Dendritic cell treated with granulocyte-macrophage colony-stimulating factor and Interleukin-4, amounts not matched to agents 40 ng/mL and 50 ng/mL, for 4 days (primary cell): ENCODE data around the gene WFS1.

Experiments used
- H3K27ac Mint-ChIP-seq: one replicate; pipeline ENCODE4 v1.8.0; 2022; ENCODE audit warnings: mild to moderate bottlenecking, mixed read lengths
- H3K27me3 Mint-ChIP-seq: one replicate; pipeline ENCODE4 v1.8.0; 2022; ENCODE audit warnings: mild to moderate bottlenecking, mixed read lengths
- H3K36me3 Mint-ChIP-seq: one replicate; pipeline ENCODE4 v1.8.0; 2022; ENCODE audit warnings: low read depth, mixed read lengths
- H3K4me1 Mint-ChIP-seq: one replicate; pipeline ENCODE4 v1.8.0; 2022; ENCODE audit warnings: low read depth, mixed read lengths
- H3K4me3 Mint-ChIP-seq: one replicate; pipeline ENCODE4 v1.8.0; 2022; ENCODE audit warnings: mild to moderate bottlenecking, moderate library complexity, mixed read lengths
- H3K9me3 Mint-ChIP-seq: one replicate; pipeline ENCODE4 v1.8.0; 2022; ENCODE audit warnings: mixed read lengths
- intact Hi-C: fragments of 100-400 bp; cut with micrococcal nuclease; formaldehyde crosslinking; loops from one replicate; pipeline ENCODE4 v1.15.0; 2022

WFS1 gene

DNA sequence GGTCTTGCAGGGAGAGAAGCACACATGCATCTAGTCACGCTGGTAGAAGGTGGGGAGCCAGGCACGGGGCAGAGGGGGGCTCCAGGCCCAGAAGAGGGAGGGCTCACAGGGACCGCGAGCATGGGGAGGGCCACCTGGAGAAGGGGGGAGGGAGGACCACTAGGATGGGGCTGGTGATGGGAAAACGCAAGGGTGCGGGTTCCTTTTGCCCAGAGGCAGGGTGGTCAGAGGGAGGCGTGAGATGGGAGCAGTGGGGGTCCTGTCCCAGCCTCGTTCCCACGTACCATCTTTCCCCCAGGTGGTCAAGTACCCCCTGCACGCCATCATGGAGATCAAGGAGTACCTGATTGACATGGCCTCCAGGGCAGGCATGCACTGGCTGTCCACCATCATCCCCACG lies 30.7 kb downstream of the WFS1 start:
- H3K9me3 Mint-ChIP-seq: no peaks in the 10 kb centered on the region
- no peak overlapping the region for H3K4me3 Mint-ChIP-seq
- intact Hi-C loops: no loop called here
- peaks cover 11% of the 10 kb centered on the region for H3K36me3 Mint-ChIP-seq
- H3K27ac Mint-ChIP-seq: no peak overlapping the region
- H3K27me3 Mint-ChIP-seq: peaks cover 1% of the 10 kb centered on the region
- H3K4me1 Mint-ChIP-seq: no peaks in the 10 kb centered on the region

DNA sequence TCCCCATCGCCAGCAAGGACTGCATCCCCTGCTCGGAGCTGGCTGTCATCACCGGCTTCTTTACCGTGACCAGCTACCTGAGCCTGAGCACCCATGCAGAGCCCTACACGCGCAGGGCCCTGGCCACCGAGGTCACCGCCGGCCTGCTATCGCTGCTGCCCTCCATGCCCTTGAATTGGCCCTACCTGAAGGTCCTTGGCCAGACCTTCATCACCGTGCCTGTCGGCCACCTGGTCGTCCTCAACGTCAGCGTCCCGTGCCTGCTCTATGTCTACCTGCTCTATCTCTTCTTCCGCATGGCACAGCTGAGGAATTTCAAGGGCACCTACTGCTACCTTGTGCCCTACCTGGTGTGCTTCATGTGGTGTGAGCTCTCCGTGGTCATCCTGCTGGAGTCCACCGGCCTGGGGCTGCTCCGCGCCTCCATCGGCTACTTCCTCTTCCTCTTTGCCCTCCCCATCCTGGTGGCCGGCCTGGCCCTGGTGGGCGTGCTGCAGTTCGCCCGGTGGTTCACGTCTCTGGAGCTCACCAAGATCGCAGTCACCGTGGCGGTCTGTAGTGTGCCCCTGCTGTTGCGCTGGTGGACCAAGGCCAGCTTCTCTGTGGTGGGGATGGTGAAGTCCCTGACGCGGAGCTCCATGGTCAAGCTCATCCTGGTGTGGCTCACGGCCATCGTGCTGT lies 31.5 kb downstream of the WFS1 start:
- H3K4me1 Mint-ChIP-seq: no peaks in the 10 kb centered on the region
- intact Hi-C loops: no loop called here
- H3K4me3 Mint-ChIP-seq: no peak overlapping the region
- H3K27ac Mint-ChIP-seq: no peak overlapping the region
- H3K9me3 Mint-ChIP-seq: no peaks in the 10 kb centered on the region
- H3K36me3 Mint-ChIP-seq: peaks cover 11% of the 10 kb centered on the region
- peaks cover 7% of the 10 kb centered on the region for H3K27me3 Mint-ChIP-seq

- Mint-ChIP-seq H3K9me3 (no peaks in the 10 kb centered on the region), H3K27me3 (peaks cover 13% of the 10 kb centered on the region), H3K27ac (no peak overlapping the region), H3K36me3 (peaks cover 11% of the 10 kb centered on the region), H3K4me3 (no peak overlapping the region), H3K4me1 (no peaks in the 10 kb centered on the region)
- intact Hi-C loops: no loop called here
These were observed 32.2 kb downstream of the WFS1 start for GRCh38 chr4:6301732-6302442.

- intact Hi-C loops: no loop called here
- Mint-ChIP-seq H3K27me3 (peaks cover 20% of the 10 kb centered on the region), H3K9me3 (no peaks in the 10 kb centered on the region), H3K36me3 (peaks cover 11% of the 10 kb centered on the region), H3K27ac (no peak overlapping the region), H3K4me3 (no peak overlapping the region), H3K4me1 (no peaks in the 10 kb centered on the region)
These were observed 33.2 kb downstream of the WFS1 start for GRCh38 chr4:6302869-6303268.

- Mint-ChIP-seq H3K4me1 (no peaks in the 10 kb centered on the region), H3K9me3 (peaks cover 5% of the 10 kb centered on the region), H3K27me3 (peaks cover 29% of the 10 kb centered on the region), H3K36me3 (peaks cover 11% of the 10 kb centered on the region), H3K4me3 (no peak overlapping the region), H3K27ac (no peak overlapping the region)
- intact Hi-C loops: no loop called here
These were observed 34.3 kb downstream of the WFS1 start for GRCh38 chr4:6303943-6304342.

- Mint-ChIP-seq H3K27ac (no peak overlapping the region), H3K36me3 (peaks cover 4% of the 10 kb centered on the region), H3K27me3 (peaks cover 45% of the 10 kb centered on the region), H3K4me1 (no peaks in the 10 kb centered on the region), H3K9me3 (peaks cover 5% of the 10 kb centered on the region), H3K4me3 (no peak overlapping the region)
- intact Hi-C loops: no loop called here
These were observed 36.6 kb downstream of the WFS1 start for GRCh38 chr4:6306299-6306698.

GRCh38 chr4:6307230-6307629 lies 37.6 kb downstream of the WFS1 start:
- Mint-ChIP-seq H3K36me3 (no peaks in the 10 kb centered on the region), H3K4me1 (no peaks in the 10 kb centered on the region), H3K4me3 (no peak overlapping the region), H3K27ac (no peak overlapping the region), H3K9me3 (peaks cover 5% of the 10 kb centered on the region), H3K27me3 (peaks cover 47% of the 10 kb centered on the region)
- intact Hi-C loops: no loop called here

DNA sequence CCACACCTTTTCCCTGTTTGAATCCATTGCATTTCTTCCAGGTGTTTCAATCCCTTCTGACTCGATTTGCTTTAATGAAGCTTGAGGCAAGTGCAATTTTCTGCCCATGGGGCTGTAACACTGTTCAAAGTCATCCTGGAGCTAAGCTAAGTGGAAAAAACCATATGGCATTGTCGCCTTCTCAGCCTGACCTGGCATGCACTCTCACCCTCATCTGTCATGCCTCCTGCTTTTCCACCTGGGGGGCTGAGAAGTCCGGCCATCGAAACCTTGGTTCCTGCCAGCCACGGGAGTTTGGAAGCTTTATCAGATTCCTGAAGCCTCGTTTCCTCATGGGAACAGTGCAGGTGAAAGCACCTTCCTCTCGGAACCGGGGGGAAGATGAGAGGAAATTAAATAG lies 38.2 kb downstream of the WFS1 start:
- no peak overlapping the region for H3K27ac Mint-ChIP-seq
- no peak overlapping the region for H3K4me3 Mint-ChIP-seq
- no peaks in the 10 kb centered on the region for H3K4me1 Mint-ChIP-seq
- intact Hi-C loops: no loop called here
- H3K27me3 Mint-ChIP-seq: peaks cover 49% of the 10 kb centered on the region
- peaks cover 5% of the 10 kb centered on the region for H3K9me3 Mint-ChIP-seq
- no peaks in the 10 kb centered on the region for H3K36me3 Mint-ChIP-seq

DNA sequence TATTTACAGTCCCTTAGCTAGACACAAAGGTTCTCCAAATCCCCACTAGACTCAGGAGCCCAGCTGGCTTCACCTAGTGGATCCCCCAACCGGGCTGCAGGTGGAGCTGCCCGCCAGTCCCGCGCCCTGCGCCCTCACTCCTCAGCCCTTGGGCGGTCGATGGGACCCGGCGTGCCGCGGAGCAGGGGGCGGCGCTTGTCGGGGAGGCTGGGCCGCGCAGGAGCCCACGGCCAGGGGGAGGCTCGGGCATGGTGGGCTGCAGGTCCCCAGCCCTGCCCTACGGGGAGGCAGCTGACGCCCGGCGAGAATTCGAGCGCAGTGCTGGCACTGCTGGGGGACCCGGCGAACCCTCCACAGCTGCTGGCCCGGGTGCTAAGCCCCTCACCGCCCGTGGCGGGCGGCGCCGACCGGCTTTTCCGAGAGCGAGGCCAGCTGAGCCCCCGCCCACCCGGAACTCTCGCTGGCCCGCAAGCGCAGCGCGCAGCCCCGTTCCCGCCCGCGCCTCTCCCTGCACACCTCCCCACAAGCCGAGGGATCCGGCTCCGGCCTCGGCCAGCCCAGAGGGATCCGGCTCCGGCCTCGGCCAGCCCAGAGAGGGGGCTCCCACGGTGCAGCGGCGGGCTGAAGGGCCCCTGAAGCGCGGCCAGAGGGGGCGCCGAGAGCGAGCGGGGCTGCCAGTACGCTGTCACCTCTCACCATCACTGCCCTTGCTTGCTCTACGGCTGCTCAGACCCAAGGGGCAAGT lies 39.4 kb downstream of the WFS1 start:
- H3K27ac Mint-ChIP-seq: no peak overlapping the region
- H3K4me3 Mint-ChIP-seq: no peak overlapping the region
- intact Hi-C loops: no loop called here
- H3K36me3 Mint-ChIP-seq: no peaks in the 10 kb centered on the region
- H3K27me3 Mint-ChIP-seq: peaks cover 50% of the 10 kb centered on the region
- peaks cover 5% of the 10 kb centered on the region for H3K9me3 Mint-ChIP-seq
- H3K4me1 Mint-ChIP-seq: no peaks in the 10 kb centered on the region

DNA sequence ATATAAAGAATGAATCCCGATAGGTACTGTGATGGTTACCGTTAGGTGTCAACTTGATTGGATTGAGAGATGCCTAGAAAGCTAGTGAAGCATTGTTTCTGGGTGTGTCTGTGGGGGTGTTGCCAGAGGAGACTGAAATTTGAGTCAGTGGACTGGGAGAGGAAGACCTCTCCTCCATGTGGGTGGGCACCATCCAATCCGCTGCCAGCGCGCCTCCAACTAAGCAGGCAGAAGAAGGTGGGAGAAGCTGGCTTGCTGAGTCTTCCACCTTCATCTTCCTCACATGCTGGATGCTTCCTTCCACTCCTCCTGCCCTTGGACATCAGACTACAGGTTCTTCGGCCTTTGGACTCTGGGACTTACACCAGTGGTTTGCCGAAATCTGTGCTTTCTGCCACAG lies 40.1 kb downstream of the WFS1 start:
- Mint-ChIP-seq H3K4me3 (no peak overlapping the region), H3K9me3 (peaks cover 5% of the 10 kb centered on the region), H3K27ac (no peak overlapping the region), H3K36me3 (no peaks in the 10 kb centered on the region), H3K4me1 (no peaks in the 10 kb centered on the region), H3K27me3 (peaks cover 50% of the 10 kb centered on the region)
- intact Hi-C loops: no loop called here

- no peak overlapping the region for H3K27ac Mint-ChIP-seq
- peaks cover 32% of the 10 kb centered on the region for H3K27me3 Mint-ChIP-seq
- no peak overlapping the region for H3K4me3 Mint-ChIP-seq
- intact Hi-C loops: no loop called here
- no peaks in the 10 kb centered on the region for H3K4me1 Mint-ChIP-seq
- no peaks in the 10 kb centered on the region for H3K36me3 Mint-ChIP-seq
- peaks cover 4% of the 10 kb centered on the region for H3K9me3 Mint-ChIP-seq
These were observed 43.6 kb downstream of the WFS1 start for GRCh38 chr4:6313216-6313615.

DNA sequence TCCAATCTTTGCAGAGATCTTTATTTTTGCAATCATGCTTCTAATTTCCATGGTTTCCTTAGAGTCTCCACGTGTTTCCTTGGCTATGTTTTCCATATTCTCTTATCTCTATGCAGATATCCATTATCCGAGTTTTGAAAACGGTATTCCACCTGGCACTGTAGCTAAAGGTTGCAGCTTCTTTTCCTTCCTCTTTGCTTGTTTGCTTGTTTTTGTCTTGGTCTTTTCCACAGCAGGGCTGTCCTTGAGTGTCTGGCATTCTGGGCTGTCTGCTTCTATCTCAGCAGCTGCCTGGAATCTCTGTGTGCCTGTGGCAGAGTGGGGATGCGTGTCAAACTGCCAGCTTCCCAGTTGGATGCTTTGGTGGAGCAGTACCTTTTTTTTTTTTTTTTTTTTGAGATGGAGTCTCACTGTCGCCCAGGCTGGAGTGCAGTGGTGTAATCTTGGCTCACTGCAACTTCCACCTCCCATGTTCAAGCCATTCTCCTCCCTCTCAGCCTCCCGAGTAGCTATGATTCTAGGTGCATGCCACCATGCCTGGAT lies 46.9 kb downstream of the WFS1 start:
- no peak overlapping the region for H3K27ac Mint-ChIP-seq
- H3K9me3 Mint-ChIP-seq: no peaks in the 10 kb centered on the region
- H3K4me1 Mint-ChIP-seq: no peaks in the 10 kb centered on the region
- intact Hi-C loops: no loop called here
- H3K36me3 Mint-ChIP-seq: no peaks in the 10 kb centered on the region
- H3K4me3 Mint-ChIP-seq: no peak overlapping the region
- peaks cover 12% of the 10 kb centered on the region for H3K27me3 Mint-ChIP-seq

- Mint-ChIP-seq H3K4me3 (no peak overlapping the region), H3K4me1 (no peaks in the 10 kb centered on the region), H3K36me3 (no peaks in the 10 kb centered on the region), H3K27ac (no peak overlapping the region), H3K9me3 (no peaks in the 10 kb centered on the region), H3K27me3 (peaks cover 14% of the 10 kb centered on the region)
- intact Hi-C loops: no loop called here
These were observed 48.6 kb downstream of the WFS1 start for GRCh38 chr4:6318206-6318605.

DNA sequence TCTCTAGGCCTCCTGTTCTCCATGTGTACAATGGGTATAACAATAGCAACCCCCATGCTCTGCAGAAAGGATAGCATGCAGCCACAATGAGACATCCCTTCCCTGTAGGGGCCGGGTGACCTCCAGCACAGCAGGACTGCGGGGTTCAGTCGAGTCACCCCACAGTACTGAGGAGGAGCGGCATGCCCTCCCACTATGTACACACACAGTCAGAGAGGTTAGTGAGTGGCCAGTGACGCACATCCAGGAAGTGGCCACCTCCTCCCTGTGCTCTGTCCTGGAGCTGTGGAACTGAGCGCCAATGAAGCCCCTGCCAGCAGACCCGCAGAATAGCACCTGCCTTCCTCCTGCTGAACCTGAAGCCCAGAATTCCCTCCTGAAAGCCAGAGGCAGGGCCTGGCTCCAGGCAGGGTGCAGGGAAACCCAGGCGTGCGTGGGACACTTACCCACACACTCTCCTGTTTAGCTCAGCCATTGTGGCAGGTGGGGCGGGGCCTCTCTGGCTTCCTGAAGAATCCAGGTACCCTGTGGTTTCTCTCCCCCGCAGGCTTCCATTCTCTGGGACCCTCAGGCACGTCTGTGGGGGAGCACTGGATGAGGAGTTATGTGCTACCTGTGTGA lies 50.0 kb downstream of the WFS1 start:
- Mint-ChIP-seq H3K27ac (no peak overlapping the region), H3K9me3 (no peaks in the 10 kb centered on the region), H3K27me3 (peaks cover 24% of the 10 kb centered on the region), H3K36me3 (no peaks in the 10 kb centered on the region), H3K4me3 (no peak overlapping the region), H3K4me1 (no peaks in the 10 kb centered on the region)
- intact Hi-C loops: no loop called here
